ENCODE results near the gene KCNJ15. TPM values are rescaled to one million over a fixed set of nuclear protein-coding genes. Genes with fewer than 3 reads are reported as not detected.

KCNJ15 gene
- total RNA-seq, 6 experiments from 2014 or later: 0.43 to 3.5 (median 1.1) TPM

DNA sequence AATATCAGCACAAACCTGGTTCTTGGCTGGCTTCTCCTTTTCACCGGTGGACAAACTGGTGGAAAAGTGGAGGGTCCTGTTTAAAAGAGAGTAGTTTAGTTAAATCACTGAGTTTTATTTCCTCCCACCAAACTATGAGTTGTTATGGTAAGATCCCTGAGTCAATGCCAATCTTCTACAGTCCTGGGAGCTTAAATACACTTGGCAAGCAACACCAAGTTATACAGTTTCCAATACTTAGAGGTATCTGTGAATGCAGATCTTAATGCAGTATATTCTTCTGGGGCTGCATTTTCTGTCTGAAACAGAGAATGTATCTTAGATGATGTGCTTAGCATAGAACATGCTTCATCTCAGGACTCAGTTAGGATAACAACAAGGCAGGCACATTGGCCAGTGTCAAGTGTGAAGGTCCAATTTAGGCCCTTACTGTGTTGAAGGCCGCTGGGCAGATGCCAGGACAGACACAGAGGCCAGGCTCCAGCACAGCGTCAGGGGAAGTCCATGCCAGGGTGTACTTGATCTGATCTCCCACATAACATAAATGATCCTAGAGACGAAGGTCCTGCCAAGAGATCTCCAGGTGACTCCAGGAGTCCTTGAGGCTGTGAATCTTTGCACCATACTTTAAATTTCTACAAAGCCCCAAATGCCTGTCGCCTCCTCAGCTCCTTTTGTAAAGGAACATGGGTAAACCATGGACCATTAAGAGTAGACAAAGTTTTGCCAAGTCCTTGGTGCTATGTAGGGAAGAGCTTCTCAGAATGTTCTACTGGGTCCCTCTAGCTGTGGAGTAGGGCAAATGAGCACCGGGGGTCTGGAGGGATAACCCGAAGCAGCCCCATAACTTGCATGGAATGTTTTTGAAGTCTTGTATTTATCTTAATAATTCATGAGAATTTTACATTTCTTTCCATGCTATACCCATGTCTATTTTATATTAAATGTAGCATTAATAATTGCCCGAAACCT lies 76.8 kb downstream of the KCNJ15 start:
- Histone ChIP-seq H3K9me3 (no peaks in the 10 kb centered on the region), H3K4me3 (no peak overlapping the region), H3K27me3 (no peaks in the 10 kb centered on the region), H3K27ac (no peak overlapping the region), H3K36me3 (no peaks in the 10 kb centered on the region), H3K4me1 (peaks cover 0 to 17% (median 6%) of the 10 kb centered on the region in 4 donors)
- TF ChIP-seq, protein P1, sequence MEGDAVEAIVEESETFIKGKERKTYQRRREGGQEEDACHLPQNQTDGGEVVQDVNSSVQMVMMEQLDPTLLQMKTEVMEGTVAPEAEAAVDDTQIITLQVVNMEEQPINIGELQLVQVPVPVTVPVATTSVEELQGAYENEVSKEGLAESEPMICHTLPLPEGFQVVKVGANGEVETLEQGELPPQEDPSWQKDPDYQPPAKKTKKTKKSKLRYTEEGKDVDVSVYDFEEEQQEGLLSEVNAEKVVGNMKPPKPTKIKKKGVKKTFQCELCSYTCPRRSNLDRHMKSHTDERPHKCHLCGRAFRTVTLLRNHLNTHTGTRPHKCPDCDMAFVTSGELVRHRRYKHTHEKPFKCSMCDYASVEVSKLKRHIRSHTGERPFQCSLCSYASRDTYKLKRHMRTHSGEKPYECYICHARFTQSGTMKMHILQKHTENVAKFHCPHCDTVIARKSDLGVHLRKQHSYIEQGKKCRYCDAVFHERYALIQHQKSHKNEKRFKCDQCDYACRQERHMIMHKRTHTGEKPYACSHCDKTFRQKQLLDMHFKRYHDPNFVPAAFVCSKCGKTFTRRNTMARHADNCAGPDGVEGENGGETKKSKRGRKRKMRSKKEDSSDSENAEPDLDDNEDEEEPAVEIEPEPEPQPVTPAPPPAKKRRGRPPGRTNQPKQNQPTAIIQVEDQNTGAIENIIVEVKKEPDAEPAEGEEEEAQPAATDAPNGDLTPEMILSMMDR (IDR thresholded peaks at IDR 0.05): peak in 3 of 4 donors; percentile 18 to 39 (median 19)
- TF ChIP-seq POLR2A (IDR thresholded peaks at IDR 0.05): no peak
- peak; percentile 79 to 88 (median 82) for ATAC-seq
- WGBS (ENCODE audit: insufficient coverage, low coverage, low lambda C conversion rate, missing lambda C conversion rate): 58% methylated on average over 5 of the region's 8 CpGs
- intact Hi-C loops (cut with DNase I): no loop called here
- peak; percentile 76 to 85 (median 82) for DNase-seq

DNA sequence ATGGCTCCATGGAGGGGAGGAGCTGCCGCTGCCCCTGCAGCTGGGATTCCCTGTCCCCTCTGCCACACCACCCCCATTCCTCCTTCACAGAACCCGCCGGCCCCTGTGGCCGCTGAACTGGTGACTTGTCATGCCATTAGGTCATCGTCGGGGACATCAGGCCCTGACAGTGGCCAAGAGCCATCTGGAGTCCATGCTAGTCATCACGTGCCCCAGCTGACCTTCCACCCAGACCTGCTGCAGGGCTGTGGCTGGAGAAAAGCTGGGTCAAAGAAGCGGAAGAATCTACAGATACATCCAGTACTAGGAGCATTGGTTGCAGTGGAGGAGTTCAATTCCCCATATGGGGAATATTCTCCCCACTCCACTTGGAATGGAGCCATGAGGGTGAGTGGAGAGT lies 78.1 kb downstream of the KCNJ15 start:
- H3K4me3 ChIP-seq: no peak overlapping the region
- WGBS (ENCODE audit: insufficient coverage, low coverage, low lambda C conversion rate, missing lambda C conversion rate): 43% methylated on average over 3 of the region's 8 CpGs
- TF ChIP-seq, protein P1 (IDR thresholded peaks at IDR 0.05): no peak
- no peak for TF ChIP-seq POLR2A (IDR thresholded peaks at IDR 0.05)
- intact Hi-C loops (cut with DNase I): no loop called here
- H3K36me3 ChIP-seq: no peaks in the 10 kb centered on the region
- ATAC-seq (peak; percentile 85 to 97 (median 90)), DNase-seq (peak; percentile 82 to 90 (median 86))
- H3K4me1 ChIP-seq: peaks cover 0 to 17% (median 6%) of the 10 kb centered on the region in 4 donors
- H3K27me3 ChIP-seq: no peaks in the 10 kb centered on the region
- no peak overlapping the region for H3K27ac ChIP-seq
- H3K9me3 ChIP-seq: no peaks in the 10 kb centered on the region

DNA sequence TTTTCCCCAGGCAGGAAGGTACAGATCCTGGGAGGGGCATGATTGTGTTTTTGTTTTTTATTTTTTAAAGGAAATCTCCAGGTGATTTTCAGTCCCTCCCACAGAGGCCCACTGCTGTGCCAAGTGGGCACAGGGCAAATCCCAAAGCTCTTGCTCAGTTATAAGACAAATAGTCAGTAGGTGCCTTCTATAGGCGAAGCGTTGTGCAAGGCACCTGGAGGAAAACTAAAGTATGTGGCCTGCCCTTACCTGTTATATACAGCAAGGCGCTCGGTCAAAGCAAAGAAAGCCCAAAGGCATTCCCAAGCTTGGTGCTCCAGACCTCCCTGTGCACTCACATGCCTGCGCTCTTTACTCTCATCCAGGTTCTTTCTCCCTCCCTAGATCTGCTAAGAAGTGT lies 81.0 kb downstream of the KCNJ15 start:
- ATAC-seq (no peak), DNase-seq (peak in 1 of 3 donors; percentile 11)
- Histone ChIP-seq H3K27ac (no peak overlapping the region), H3K9me3 (no peaks in the 10 kb centered on the region), H3K4me1 (peaks cover 0 to 17% (median 8%) of the 10 kb centered on the region in 4 donors), H3K4me3 (no peak overlapping the region), H3K27me3 (no peaks in the 10 kb centered on the region), H3K36me3 (no peaks in the 10 kb centered on the region)
- intact Hi-C loops (cut with DNase I): no loop called here
- TF ChIP-seq, protein P1 (IDR thresholded peaks at IDR 0.05): no peak
- TF ChIP-seq POLR2A (IDR thresholded peaks at IDR 0.05): no peak
- WGBS (ENCODE audit: insufficient coverage, low coverage, low lambda C conversion rate, missing lambda C conversion rate): 90% methylated on average over 4 of the region's 5 CpGs

DNA sequence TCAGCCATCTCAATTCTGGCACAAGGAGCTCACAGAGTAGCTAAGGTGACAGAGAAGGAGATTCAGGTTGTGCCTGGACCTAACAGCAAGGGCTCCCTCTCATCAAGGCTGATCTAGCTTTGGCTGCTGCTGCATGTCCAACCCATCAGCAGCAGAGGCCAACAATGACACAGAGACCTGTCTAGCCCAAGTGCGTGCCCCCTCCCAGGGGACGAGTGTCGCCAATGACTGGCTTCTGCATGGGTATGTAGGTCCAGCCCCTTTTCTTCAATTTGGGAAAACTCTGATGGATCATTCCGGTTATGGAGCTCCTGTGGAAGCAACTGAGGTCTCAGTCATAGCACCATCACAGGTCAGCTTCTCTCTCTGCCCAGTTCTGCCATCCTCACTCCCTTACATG lies 83.3 kb downstream of the KCNJ15 start:
- Histone ChIP-seq H3K9me3 (no peaks in the 10 kb centered on the region), H3K4me3 (no peak overlapping the region), H3K27ac (no peak overlapping the region), H3K27me3 (no peaks in the 10 kb centered on the region), H3K4me1 (peaks cover 0 to 15% (median 4%) of the 10 kb centered on the region in 4 donors), H3K36me3 (no peaks in the 10 kb centered on the region)
- no peak for TF ChIP-seq POLR2A (IDR thresholded peaks at IDR 0.05)
- TF ChIP-seq, protein P1 (IDR thresholded peaks at IDR 0.05): no peak
- no peak for DNase-seq
- no CpG with 5 or more reads among the region's 4 CpGs for WGBS (ENCODE audit: insufficient coverage, low coverage, low lambda C conversion rate, missing lambda C conversion rate)
- no peak for ATAC-seq
- intact Hi-C loops (cut with DNase I): no loop called here
